Measurements from ENCODE around the gene GSTM4.

GRCh38 chr1:109697066-109697465, 41.2 kb downstream of the GSTM4 start:
- no peak for TF ChIP-seq CTCF (IDR thresholded peaks at IDR 0.05; ENCODE audit: poor library complexity)
- TF ChIP-seq EZH2phosphoT487 (IDR thresholded peaks at IDR 0.05; ENCODE audit: low read depth, severe bottlenecking, unreplicated experiment) = no peak

Measured in hepatocyte (in vitro differentiated cells).